Liver (tissue), 3 donors: Measurements from ENCODE around the gene PDCD7.

Source experiments
- FOXA1 ChIP-seq: IDR thresholded peaks from 2 replicates; pipeline ENCODE4 v1.6.1; 2016; ENCODE audit warnings: antibody characterized with exemption
- FOXA2 ChIP-seq: IDR thresholded peaks from 2 replicates; pipeline ENCODE4 v1.6.1; 2016; ENCODE audit warnings: antibody characterized with exemption
- GABPA ChIP-seq, 2 donors: IDR thresholded peaks in 1 of 2; conservative IDR thresholded peaks in 1 of 2; 2 replicates each; pipeline ENCODE4 v1.6.1; 2016; ENCODE audit warnings: antibody characterized with exemption in 2 of 2, mild to moderate bottlenecking in 1 of 2, moderate library complexity in 1 of 2
- HNF4A ChIP-seq, 2 donors: conservative IDR thresholded peaks; 2 replicates each; pipeline ENCODE4 v1.6.1; 2016; ENCODE audit warnings: antibody characterized with exemption in 2 of 2, mild to moderate bottlenecking in 2 of 2
- JUND ChIP-seq, 2 donors: IDR thresholded peaks; 2 replicates each; pipeline ENCODE4 v1.6.1; 2016; ENCODE audit warnings: antibody characterized with exemption in 2 of 2
- RAD21 ChIP-seq, 2 donors: IDR thresholded peaks; 2 replicates each; pipeline ENCODE4 v1.6.1; 2016; ENCODE audit warnings: antibody characterized with exemption in 2 of 2, mild to moderate bottlenecking in 2 of 2
- RXRA ChIP-seq, 2 donors: IDR thresholded peaks; 2 replicates each; pipeline ENCODE4 v1.6.1; 2017 to 2018; ENCODE audit warnings: antibody characterized with exemption in 2 of 2, mild to moderate bottlenecking in 1 of 2
- SP1 ChIP-seq: IDR thresholded peaks from 2 replicates; pipeline ENCODE4 v1.6.1; 2018; ENCODE audit warnings: antibody characterized with exemption, mild to moderate bottlenecking
- TAF1 ChIP-seq: conservative IDR thresholded peaks from 2 replicates; pipeline ENCODE4 v1.6.1; 2016; ENCODE audit warnings: antibody characterized with exemption, mild to moderate bottlenecking
- YY1 ChIP-seq: IDR thresholded peaks from 2 replicates; pipeline ENCODE4 v1.6.1; 2016; ENCODE audit warnings: antibody characterized with exemption, mild to moderate bottlenecking
- TF ChIP-seq, protein P1 (sequence below): fragments of 150-350 bp; IDR thresholded peaks from 2 replicates; pipeline ENCODE4 v1.5.1; 2017; ENCODE audit warnings: improper control_type of control experiment, low read depth, low read length; ENCODE audit not compliant: missing input control
- TF ChIP-seq, protein P2 (sequence below): IDR thresholded peaks from 2 replicates; pipeline ENCODE4 v1.6.1; 2016; ENCODE audit warnings: antibody characterized with exemption
- TF ChIP-seq, protein P3 (sequence below): IDR thresholded peaks from 2 replicates; pipeline ENCODE4 v1.6.1; 2016; ENCODE audit warnings: antibody characterized with exemption
- donor health status: healthy.
- donor health status: healthy.

DNA sequence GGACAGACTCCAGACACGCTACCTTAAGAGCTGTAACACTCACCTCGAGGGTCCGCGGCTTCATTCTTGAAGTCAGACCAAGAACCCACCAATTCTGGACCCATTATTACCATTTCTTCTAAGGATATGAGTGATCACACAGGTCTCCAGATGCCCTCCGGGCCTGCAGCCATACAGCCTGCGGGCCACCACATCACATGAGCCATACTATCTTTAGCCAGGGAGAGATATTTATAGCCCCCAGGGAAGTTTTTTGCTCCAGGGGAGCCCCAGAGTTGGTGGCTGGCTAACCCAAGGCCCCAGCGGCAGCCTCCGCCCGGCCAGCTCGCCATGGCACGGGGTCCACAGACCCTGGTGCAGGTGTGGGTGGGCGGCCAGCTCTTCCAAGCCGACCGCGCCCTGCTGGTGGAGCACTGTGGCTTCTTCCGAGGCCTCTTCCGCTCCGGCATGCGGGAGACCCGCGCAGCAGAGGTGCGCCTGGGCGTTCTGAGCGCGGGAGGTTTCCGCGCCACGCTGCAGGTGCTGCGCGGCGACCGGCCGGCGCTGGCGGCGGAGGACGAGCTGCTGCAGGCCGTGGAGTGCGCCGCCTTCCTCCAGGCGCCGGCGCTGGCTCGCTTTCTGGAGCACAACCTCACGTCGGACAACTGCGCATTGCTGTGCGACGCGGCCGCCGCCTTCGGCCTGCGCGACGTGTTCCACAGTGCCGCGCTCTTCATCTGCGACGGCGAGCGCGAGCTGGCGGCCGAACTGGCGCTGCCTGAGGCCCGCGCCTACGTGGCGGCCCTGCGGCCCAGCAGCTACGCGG is 56.9 kb downstream of the PDCD7 start, which contains the start of gene KBTBD13:
- TF ChIP-seq, protein P1, sequence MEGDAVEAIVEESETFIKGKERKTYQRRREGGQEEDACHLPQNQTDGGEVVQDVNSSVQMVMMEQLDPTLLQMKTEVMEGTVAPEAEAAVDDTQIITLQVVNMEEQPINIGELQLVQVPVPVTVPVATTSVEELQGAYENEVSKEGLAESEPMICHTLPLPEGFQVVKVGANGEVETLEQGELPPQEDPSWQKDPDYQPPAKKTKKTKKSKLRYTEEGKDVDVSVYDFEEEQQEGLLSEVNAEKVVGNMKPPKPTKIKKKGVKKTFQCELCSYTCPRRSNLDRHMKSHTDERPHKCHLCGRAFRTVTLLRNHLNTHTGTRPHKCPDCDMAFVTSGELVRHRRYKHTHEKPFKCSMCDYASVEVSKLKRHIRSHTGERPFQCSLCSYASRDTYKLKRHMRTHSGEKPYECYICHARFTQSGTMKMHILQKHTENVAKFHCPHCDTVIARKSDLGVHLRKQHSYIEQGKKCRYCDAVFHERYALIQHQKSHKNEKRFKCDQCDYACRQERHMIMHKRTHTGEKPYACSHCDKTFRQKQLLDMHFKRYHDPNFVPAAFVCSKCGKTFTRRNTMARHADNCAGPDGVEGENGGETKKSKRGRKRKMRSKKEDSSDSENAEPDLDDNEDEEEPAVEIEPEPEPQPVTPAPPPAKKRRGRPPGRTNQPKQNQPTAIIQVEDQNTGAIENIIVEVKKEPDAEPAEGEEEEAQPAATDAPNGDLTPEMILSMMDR: no peak
- TF ChIP-seq GABPA (IDR thresholded peaks at IDR 0.05 in 1 of 2, conservative IDR thresholded peaks at IDR 0.05 in 1 of 2) (no peak), HNF4A (conservative IDR thresholded peaks at IDR 0.05) (no peak), RXRA (IDR thresholded peaks at IDR 0.05) (no peak), TAF1 (no peak), JUND (IDR thresholded peaks at IDR 0.05) (no peak), FOXA1 (no peak), YY1 (no peak), FOXA2 (no peak), RAD21 (IDR thresholded peaks at IDR 0.05) (no peak), SP1 (no peak)
- TF ChIP-seq, protein P2, sequence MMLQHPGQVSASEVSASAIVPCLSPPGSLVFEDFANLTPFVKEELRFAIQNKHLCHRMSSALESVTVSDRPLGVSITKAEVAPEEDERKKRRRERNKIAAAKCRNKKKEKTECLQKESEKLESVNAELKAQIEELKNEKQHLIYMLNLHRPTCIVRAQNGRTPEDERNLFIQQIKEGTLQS: no peak
- TF ChIP-seq, protein P3, sequence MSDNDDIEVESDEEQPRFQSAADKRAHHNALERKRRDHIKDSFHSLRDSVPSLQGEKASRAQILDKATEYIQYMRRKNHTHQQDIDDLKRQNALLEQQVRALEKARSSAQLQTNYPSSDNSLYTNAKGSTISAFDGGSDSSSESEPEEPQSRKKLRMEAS: no peak
